NCI-H1048 (cell line): ENCODE measurements around the gene OR51S1.
"Not testable (repeated sequence)": the region's sequence is repeated elsewhere in the genome, so short reads cannot be mapped to it uniquely, and the experiment has no call there.

Experiments
- DNase-seq: peaks from one replicate; lab custom pipeline; 2025; lab: John Stamatoyannopoulos, UW

OR51S1 gene, protein sequence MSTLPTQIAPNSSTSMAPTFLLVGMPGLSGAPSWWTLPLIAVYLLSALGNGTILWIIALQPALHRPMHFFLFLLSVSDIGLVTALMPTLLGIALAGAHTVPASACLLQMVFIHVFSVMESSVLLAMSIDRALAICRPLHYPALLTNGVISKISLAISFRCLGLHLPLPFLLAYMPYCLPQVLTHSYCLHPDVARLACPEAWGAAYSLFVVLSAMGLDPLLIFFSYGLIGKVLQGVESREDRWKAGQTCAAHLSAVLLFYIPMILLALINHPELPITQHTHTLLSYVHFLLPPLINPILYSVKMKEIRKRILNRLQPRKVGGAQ

DNA sequence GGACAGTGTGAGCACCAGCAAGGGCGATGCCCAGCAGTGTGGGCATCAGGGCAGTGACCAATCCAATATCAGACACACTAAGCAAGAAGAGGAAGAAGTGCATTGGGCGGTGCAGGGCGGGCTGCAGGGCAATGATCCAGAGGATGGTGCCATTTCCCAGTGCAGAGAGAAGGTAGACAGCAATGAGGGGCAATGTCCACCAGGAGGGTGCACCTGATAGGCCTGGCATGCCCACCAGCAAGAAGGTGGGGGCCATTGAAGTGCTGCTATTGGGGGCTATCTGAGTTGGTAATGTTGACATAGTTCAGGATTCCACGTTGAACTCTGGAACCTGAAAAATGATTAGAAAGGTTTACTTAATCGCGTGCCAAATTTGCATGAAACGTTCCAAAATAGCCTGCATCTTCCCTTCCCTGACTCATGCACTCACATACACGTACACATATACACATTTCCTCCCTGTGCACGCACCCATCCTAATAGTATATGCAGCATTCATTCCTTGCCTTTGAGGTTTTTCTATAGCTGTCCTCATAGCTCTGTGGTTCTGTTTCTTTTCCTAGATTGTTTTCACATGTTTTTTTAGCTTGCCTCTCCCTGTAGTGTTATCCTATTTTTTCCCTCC lies at the start of gene OR51S1:
OR51S1 (minus strand) TSS at position 301 of the 625 bp plus-strand sequence; CDS start at position 301, 0 bp downstream.
- DNase-seq: no peak

DNA sequence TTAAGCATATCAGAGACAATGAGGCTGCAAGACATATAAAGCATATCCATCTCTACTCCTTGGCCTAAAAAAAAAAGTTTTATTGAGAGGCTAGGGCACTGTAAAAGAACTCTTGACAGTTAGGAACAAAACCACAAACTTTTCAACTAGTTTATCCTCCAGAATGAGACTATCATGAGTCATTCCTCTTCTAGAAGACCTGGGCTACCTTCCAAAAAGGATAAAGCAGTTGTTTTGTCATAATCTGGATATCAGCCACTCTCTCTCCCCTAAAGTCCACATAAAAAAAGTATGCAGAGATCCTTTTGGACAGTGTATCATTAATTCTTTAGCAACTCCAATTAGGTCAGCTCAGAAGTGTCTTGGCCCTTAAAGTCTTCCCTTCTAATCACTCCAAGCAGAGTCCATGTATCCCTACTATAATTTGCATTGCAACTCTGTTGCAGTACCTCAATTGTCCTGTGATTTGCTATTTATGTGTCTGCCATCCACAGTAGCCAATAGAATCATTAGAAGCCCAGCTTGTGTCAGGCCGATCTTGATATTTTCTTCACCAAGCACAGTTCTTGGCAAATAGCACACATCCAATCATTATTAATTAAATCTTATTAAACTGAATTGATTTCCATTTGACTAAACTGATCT lies 43.1 kb upstream of the OR51S1 start:
- no peak for DNase-seq

DNA sequence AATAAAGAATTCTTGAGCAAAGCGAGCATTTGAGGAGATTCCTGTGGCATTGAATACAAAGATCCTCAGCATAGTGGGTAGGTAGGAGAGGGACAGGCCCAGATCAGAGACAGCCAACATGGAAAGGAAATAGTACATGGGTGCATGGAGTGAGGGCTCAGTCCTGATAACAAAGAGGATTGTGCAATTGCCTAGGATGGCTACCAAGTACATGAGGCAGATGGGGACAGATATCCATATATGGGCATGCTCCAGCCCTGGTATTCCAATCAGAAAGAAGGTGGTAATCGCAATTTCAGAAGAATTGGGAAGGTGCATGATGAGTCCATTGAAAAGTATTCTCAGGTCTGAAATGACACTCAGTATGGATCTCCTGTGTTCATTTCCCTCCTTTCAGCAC lies 41.3 kb upstream of the OR51S1 start:
- no peak for DNase-seq

DNA sequence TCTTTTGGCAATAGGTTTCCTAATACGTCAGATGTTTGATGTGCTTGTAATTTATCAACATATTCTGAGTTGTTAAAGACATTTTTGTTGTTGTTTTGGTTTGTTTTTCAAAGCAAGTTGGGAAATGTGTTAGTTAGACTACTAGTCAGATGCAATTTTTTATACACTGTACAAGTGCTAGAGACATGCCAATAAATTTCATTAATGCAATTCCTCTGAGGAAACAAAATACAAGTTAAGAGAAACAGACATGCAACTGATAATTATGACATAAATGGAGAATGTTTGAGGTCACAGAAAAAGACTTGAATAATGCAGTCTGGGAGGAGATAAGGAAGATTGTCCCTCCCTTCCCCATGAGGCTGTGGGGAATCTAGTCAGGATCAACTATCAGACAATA lies 38.6 kb upstream of the OR51S1 start:
- no peak for DNase-seq

DNA sequence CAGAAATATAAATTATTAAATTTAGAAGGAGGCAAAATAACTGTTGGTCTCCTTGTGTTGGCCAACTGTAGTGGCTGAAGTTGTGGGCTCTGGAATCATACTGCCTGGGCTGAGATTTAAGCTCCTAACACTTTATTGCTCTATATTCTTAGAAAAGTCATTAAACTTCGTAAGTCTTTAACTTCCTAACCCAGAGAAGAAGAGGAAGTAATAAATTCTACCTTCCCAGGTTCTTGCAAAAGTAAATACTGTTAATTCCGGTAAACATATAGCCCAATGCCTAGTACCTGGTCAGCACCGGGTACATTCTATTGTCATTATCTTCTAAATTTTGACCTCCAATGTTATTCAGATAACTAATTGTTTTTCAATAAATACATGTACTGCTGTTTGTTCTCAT lies 37.2 kb upstream of the OR51S1 start:
- no peak for DNase-seq

DNA sequence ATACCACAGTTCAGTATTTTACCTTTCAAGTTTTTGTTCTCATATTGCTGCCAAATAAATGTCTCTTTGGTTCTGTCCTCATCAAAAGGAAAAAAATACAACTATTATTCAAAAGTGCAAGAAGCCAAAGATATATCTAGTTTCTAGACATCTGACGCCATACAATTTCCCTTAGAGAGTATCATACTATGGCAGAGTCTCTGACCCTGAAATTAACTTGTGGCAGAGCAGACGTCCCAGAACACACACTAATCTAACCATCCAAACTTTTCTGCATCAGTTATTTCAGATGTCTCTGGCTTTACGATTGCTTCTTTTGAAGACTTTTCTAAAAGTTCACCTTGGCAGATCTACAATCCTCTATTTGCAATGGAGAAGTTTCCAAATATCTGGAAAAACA lies 35.4 kb upstream of the OR51S1 start:
- no peak for DNase-seq

DNA sequence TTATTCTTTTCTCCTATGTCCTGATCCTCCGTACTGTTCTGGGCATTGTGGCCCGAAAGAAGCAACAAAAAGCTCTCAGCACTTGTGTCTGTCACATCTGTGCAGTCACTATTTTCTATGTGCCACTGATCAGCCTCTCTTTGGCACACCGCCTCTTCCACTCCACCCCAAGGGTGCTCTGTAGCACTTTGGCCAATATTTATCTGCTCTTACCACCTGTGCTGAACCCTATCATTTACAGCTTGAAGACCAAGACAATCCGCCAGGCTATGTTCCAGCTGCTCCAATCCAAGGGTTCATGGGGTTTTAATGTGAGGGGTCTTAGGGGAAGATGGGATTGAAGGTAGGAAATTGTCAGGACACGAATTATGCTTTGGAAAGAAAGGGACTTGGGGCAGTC lies 33.5 kb upstream of the OR51S1 start:
- DNase-seq: no peak

DNA sequence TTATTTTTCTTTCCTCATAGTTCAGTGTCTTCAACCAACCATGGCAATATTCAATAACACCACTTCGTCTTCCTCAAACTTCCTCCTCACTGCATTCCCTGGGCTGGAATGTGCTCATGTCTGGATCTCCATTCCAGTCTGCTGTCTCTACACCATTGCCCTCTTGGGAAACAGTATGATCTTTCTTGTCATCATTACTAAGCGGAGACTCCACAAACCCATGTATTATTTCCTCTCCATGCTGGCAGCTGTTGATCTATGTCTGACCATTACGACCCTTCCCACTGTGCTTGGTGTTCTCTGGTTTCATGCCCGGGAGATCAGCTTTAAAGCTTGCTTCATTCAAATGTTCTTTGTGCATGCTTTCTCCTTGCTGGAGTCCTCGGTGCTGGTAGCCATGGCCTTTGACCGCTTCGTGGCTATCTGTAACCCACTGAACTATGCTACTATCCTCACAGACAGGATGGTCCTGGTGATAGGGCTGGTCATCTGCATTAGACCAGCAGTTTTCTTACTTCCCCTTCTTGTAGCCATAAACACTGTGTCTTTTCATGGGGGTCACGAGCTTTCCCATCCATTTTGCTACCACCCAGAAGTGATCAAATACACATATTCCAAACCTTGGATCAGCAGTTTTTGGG lies 33.0 kb upstream of the OR51S1 start, which contains the start of gene OR51T1:
OR51T1 (plus strand) TSS at position 41 of the 641 bp plus-strand sequence; CDS start at position 41, 0 bp downstream.
- no peak for DNase-seq

DNA sequence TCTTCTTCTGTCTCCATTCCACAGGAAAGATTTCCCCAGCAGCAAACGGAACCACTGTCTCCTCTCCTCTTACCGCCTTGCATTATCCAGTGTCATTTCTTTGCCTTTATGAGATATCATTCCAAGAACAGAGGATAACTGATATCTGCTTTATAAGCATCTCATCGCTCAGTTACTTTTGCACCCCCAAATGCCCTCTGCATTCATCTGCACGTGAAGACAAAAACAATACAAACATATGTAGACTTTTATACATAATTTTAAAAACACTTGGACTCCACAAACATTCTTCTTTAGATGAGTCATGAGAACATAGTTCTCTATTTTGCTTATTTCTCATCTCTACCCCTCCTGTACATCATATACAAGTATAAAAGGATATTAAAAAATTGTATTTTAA lies 32.2 kb upstream of the OR51S1 start:
- DNase-seq: no peak

DNA sequence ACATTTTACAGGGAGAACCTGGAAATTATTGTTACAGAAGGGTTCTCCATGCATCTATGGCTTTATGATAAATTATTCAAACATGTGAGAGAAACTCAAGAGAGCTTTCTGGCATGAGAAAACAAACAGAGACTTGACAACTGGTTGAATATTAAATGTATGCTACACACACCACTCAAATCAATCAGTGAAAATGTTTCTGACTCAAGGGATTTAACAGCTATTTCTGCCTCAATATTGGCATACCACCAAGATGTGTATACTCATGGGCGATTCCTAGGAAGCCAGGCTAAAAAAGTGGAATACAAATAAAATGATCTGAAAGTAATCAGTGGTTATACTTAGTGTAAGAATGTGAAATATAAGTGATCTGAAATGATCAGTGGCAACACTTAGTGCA lies 16.8 kb upstream of the OR51S1 start:
- DNase-seq: no peak

DNA sequence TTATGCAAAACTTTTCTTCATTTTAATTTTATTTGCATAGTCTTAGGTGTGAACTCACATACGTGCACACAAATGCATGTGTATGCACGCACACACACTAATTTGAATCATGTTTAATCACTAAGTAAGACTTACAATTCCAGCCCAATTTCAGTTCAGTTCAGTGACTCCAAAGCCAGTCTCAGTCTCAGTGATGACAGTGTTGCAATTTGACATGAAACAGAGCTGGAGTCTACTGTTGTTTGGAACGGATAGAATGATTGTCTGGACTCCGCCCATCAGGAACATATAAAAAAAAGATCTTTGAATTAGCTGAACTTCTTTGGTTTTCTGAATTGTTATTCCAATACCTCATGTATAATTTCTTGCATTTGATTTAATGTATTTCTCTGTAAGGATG lies 14.9 kb upstream of the OR51S1 start:
- DNase-seq: peak; percentile 6

DNA sequence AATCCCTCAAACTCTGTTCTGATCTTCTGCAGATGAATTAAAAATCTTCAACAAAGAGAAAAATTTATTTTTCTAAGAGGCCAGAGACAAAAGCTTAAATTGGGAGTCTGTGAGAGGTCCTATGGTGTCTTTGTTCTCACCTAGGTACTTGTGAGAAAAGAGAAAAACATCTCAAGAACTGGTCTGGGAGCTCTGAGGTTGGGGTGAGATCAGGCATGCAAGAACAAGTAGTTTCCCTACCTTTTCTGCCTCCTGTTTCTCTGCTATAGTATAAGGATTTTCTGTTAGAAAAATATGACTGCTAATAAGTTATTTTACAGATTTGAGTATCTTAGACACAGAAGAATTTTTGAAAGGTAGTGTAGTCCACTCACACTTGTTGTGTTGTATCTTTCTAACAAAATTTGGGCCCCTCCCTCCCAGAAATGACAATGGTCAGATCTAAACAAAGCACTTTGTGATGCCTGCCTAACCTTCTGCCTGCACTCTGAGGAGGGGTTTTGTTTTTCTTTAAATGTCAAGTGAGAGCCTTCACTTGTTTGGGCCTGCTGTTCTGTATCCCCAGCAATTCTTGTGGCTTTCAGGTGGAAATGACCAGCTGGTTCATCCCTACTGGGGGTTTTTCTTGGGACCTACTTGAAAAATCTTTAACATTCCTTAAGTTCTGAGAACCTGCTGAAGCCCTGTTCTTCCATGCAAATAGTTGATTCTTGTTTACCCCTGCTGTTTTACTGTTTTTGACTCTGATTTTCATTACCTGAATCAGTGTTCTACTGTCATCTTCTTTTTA lies 13.6 kb upstream of the OR51S1 start:
- no peak for DNase-seq

DNA sequence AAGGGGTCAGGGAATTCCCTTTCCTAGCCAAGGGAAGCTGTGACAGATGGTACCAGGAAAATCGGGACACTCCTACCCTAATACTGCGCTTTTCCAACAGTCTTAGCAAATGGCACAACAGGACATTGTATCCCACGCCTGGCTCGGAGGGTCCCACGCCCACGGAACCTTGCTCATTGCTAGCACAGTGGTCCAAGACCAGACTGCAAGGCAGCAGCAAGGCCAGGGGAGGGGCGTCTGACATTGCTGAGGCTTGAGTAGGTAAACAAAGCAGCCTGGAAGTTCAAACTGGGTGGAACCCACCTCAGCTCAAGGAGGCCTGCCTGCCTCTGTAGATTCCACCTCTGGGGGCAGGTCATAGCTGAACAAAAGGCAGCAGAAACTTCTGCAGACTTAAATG lies 5.3 kb upstream of the OR51S1 start:
- not testable (repeated sequence) for DNase-seq

DNA sequence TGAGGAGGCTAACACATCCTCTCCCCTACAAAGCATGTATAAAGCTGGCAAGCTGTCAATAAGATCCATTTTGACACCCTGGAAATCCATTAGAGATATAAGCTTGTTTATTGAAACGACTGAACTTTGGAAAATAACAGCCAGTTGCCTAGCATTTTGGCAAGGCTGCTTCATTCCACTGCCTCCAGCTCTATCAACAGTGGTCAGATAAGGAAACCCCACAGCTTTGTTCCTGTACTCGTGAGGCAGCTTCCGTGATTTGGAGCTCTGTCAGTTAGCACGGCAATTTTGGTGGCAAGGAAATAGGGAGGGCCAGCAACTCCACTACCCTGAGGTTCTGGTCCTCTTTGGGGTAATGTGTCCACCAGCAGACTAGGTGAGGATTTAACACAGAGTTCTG lies 2.0 kb upstream of the OR51S1 start:
- DNase-seq: no peak

DNA sequence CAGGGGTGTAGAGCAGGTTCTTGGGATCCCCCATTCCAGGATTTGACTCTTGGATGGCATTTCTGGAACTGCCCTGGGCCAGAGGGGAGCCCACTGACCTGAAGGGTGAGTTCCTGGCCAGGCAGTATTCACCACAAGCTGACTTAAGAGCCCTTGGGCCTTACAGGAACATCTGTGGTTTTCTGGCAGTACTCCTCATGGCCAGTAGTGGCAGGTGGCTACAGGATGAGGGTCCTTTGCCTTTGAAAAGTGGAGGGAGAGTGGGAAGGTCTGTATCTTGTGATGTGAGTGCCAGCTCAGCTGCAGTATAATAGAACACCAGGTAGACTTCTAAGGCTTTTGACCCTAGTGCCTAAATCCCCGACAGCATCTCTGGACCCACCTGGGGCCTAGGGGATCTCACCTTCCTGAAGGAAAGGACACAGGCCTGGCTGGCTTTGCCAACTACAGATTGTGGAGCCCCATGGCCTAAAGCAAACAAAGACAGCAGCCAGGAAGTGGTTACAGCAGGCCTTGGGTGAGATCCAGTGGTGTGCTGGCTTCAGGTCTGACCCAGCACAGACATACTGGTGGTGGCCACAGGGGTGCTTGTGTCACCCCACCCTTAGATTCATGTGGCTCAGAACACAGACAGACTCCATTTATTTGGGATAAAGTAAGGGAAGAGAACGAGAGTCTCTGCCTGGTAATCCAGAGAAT lies 9.0 kb downstream of the OR51S1 start:
- no peak for DNase-seq

DNA sequence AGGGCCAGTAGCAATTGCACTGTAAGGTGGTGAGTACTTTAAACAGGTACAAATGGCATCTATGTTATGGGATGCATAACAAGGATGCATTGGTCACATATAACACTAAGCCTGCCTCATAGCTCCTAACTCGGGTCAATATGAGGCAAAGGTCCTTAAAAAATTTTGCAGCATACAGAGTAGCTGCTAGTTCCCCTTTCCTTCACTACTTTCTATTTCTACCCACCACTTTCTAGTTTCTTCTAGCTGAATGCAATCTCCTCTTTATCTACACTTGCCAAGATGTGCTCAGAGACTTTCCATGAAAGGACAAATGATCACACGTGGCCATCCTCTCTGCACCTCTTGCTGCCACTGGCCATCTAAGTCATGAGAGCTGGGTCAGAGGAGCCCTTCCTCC lies 18.1 kb downstream of the OR51S1 start:
- DNase-seq: no peak

DNA sequence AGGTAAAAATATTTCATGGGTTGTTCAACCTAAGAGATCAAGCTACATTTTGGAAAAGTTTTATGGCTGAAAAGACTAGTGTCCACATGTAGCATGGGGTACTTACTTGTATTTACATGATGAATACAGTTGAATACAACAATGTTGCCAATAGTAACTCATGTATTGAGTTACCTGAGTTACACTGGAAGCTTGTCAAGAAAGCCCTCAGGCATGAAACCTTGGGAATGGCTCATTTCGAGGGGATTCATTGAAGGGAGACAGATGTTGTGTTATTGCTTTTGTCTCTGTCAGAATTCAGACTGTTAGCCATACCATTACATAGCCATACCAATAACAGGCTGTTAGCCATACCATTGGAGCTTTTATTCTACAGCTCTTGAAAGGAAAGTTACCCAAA lies 18.7 kb downstream of the OR51S1 start:
- DNase-seq: no peak

DNA sequence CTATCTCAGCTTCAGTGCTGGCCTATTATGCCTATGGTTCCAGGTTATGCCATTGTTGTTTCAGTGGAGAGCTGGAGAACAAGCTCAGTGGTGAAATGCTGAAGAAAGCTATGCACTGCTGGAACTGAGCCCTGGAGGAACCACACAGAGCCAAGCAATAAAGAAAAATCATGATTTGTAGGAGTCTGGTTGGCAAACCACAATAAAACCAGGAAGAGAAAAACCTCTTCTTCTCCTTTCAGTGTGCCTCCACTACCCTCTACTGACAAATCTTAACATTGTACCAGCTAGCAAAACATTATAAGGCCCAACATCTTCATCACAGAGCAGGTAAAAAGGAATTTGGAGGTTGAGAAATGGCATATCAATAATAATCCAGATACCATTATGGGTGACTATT lies 22.6 kb downstream of the OR51S1 start:
- DNase-seq: no peak

DNA sequence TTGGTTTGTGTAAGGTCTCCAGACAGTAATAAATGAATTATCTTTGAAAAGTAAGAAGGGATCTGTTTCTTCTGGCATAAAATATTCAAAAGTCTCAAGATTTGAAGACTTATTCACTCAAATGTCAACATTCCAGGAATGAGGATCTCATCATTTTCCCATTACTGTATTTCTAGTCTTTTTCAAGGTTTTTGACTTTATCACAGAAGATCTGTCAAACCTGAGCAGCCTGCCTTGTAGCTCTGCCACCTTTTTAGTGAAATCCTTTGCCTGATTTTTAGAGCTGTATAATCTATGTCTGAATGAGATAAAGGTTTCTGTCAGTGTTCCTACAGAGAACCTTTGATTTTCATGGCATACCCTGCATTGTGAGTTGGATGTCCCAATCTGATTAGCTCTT lies 23.9 kb downstream of the OR51S1 start:
- DNase-seq: no peak

DNA sequence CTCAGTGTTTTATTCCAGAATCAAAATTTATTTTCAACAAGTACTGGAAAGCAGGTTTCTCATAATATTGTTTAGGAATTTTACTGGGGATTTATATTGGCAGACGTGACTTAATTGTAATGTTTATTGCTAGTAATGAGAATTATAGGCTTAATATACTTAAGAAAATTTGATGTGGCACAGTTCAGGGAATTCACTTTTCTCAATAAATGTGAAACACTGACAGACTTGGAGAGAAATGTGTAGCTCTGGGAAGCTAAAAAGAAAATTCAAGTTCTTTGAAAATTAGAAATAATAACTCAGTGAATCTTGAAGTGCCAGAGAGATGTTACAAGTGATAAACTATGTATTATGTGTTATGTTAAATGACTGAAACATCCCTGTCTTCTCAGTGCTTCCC lies 28.0 kb downstream of the OR51S1 start, which contains the start of gene OR51F2:
OR51F2 (plus strand) TSS at position 301 of the 400 bp plus-strand sequence. CDS start 101 bp downstream, outside the sequence.
- DNase-seq: no peak

DNA sequence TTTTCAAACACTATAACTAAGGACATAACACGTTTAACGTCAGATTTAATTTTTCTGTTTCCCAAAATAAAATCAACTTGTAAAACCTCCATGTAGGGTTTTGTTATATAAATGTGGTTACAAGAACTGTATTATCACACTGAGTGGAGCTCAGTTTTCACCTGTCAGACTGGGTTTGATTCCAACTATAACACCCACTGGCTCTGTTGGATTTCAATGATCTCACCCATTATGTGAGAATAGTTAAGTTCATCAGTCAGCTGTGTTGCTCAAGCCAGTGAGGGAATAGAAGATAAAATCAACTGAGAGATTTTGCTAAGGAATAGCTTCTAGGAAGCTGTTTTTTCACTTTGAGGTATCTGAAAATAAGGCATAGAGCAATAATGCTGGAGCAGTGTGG lies 39.8 kb downstream of the OR51S1 start:
- DNase-seq: no peak
